GM19035 (cell line): ENCODE results near the gene EXD3.
"Not testable (repeated sequence)": the region's sequence is repeated elsewhere in the genome, so short reads cannot be mapped to it uniquely, and the experiment has no call there.

ENCODE experiments used
- ATAC-seq: cut with Tn5 transposase; IDR thresholded peaks from one replicate; pipeline ENCODE4 v1.9.1; 2021; ENCODE audit not compliant: unreplicated experiment

The EXD3 gene

GRCh38 chr9:137458194-137459151 is 35.5 kb upstream of the EXD3 start:
- peak; percentile 22 for ATAC-seq

- ATAC-seq, result no peak
Measured at GRCh38 chr9:137457406-137458193, 34.6 kb upstream of the EXD3 start.

- no peak for ATAC-seq
Measured at GRCh38 chr9:137456864-137457405, 34.0 kb upstream of the EXD3 start.

- no peak for ATAC-seq
Measured at GRCh38 chr9:137456061-137456863, 33.3 kb upstream of the EXD3 start.

- no peak for ATAC-seq
Measured at GRCh38 chr9:137455359-137455991, 32.5 kb upstream of the EXD3 start.

GRCh38 chr9:137454597-137455358 is 31.8 kb upstream of the EXD3 start:
- ATAC-seq, result no peak

GRCh38 chr9:137454145-137454596 is 31.2 kb upstream of the EXD3 start:
- no peak for ATAC-seq

GRCh38 chr9:137453643-137454081 is 30.7 kb upstream of the EXD3 start:
- ATAC-seq, result peak; percentile 56

GRCh38 chr9:137452761-137453642 is 30.0 kb upstream of the EXD3 start:
- peak; percentile 8 for ATAC-seq

GRCh38 chr9:137452006-137452760 is 29.2 kb upstream of the EXD3 start:
- no peak for ATAC-seq

GRCh38 chr9:137451264-137452005 is 28.5 kb upstream of the EXD3 start:
- not testable (repeated sequence) for ATAC-seq

- ATAC-seq, result not testable (repeated sequence)
Measured at GRCh38 chr9:137450539-137451222, 27.7 kb upstream of the EXD3 start.

GRCh38 chr9:137449931-137450538 is 27.1 kb upstream of the EXD3 start:
- ATAC-seq, result no peak

- no peak for ATAC-seq
Measured at GRCh38 chr9:137449081-137449844, 26.3 kb upstream of the EXD3 start.

- no peak for ATAC-seq
Measured at GRCh38 chr9:137448602-137448962, 25.6 kb upstream of the EXD3 start.
